Measurements from ENCODE around the gene UBE2O. TPM values are rescaled to one million over a fixed set of nuclear protein-coding genes. Genes with fewer than 3 reads are reported as not detected.

UBE2O gene
- total RNA-seq, 5 donors from 2014 or later (not counting 1 experiment from before 2014, with no cell fraction given), result 33.9 to 57.8 (median 47.5) TPM

DNA sequence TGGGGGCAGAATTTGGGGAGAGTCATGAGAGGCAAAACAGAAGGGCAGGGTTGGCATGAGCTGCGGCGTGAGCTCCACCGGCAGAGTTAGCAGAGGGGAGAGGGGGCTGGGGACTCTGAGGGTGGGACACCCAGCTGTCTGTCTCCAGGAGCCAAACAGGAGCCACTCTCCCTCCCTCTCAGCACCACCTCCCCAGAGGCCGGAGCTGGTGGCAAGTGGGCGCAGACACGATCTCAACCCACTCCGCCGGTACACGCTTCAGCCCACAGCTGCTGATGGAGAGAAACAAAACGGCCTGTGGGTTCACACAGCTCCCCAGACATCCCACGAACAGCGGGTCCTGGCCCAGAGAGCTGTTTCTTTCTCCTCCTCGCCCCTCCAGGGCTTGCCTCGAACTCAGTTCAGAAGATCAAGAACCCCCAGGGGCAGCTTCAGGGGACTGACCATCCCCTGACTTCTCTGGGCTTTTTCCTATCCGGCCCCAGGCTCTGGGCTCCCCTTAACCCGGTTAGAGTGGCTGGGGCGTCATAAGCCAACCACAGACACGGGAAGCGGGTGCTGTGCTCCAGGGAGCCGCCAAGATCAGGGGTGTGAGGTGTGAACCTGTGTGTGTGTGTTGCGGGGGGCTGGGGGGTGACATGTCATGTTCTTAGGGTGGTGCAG lies 40.7 kb upstream of the UBE2O start:
- peak overlapping the region; percentile 66 for H3K27ac ChIP-seq (ENCODE audit: low read length)
- H3K9me3 ChIP-seq, result no peaks in the 10 kb centered on the region
- ATAC-seq (replicated peaks in 1 of 4) (peak; percentile 26 to 56 (median 44)), DNase-seq (peak in 26 of 35 experiments; percentile 24 to 66 (median 38))
- Mint-ChIP-seq H3K4me1 (peaks cover 37 to 80% (median 57%) of the 10 kb centered on the region in 3 donors), H3K36me3 (no peaks in the 10 kb centered on the region), H3K27me3 (no peaks in the 10 kb centered on the region), H3K9me3 (no peaks in the 10 kb centered on the region), H3K4me3 (peak overlapping the region; percentile 63 to 83 (median 83)), H3K27ac (peak overlapping the region; percentile 82 to 91)
- H3K36me3 ChIP-seq (ENCODE audit: control insufficient read depth in 2 of 2, extremely low read depth in 1 of 2, insufficient read depth in 1 of 2, low read length in 1 of 2), result peaks cover 3 to 7% of the 10 kb centered on the region in 2 donors
- ChIA-PET CTCF (interaction anchor here in 1 of 2 donors (0.7 to 0.9 kb wide), 2 partner anchors 64 to 348 kb away, joined by 4 read pairs; no protein-coding TSS in a partner anchor), POLR2A (no interaction called here)
- H3K4me3 ChIP-seq (ENCODE audit: control insufficient read depth in 1 of 2, extremely low read depth in 1 of 2, low read length in 1 of 2), result peak overlapping the region; percentile 10 to 33
- H3K27me3 ChIP-seq (replicated peaks in 1 of 2; ENCODE audit: control insufficient read depth in 2 of 2, extremely low read depth in 1 of 2, insufficient read depth in 2 of 2, low read length in 1 of 2), result no peaks in the 10 kb centered on the region
- peaks cover 11 to 91% of the 10 kb centered on the region in 2 experiments for H3K4me1 ChIP-seq (ENCODE audit: control insufficient read depth in 1 of 2, extremely low read depth in 1 of 2, insufficient read depth in 2 of 2, low read length in 2 of 2)
- 18% methylated on average over 16 of the region's 21 CpGs for WGBS (ENCODE audit: insufficient coverage)

DNA sequence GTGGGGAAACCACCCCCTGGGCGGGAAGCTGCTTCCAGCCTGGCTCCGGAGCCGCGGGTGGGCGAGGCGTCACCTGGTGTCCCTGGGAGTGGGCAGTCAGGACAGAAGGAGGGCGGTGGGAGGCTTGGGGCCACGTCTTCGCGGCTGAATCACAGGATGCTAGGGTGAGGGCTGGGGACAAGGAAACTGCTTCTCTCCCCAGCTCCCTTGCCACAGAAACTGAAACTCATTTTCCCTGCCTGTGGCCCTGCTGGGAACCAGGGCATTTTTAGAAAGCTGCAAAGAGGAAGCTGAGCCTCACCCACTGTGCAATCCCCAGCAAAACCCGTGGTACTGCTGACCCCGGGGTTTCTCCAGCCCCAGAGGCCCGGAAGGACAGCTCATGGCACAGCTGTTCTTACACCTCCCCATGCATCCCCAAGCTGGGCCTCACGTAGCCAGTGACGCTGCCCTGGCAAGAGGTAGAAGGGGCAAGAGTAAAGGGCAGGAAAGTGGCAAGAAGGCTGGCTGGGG lies 40.1 kb upstream of the UBE2O start:
- WGBS (ENCODE audit: insufficient coverage), result 4% methylated on average over 8 of the region's 15 CpGs
- peak overlapping the region; percentile 66 for H3K27ac ChIP-seq (ENCODE audit: low read length)
- peaks cover under 1 to 7% of the 10 kb centered on the region in 2 donors for H3K36me3 ChIP-seq (ENCODE audit: control insufficient read depth in 2 of 2, extremely low read depth in 1 of 2, insufficient read depth in 1 of 2, low read length in 1 of 2)
- ChIA-PET CTCF (interaction anchor here (0.5 to 0.9 kb wide), 4 partner anchors 25 to 414 kb away, joined by 4 to 8 read pairs (median 4); no protein-coding TSS in a partner anchor), POLR2A (interaction anchor here in 1 of 2 donors (0.6 kb wide), 1 partner anchor 457 kb away, joined by 6 read pairs; no protein-coding TSS in a partner anchor)
- Mint-ChIP-seq H3K4me1 (peaks cover 34 to 74% (median 52%) of the 10 kb centered on the region in 3 donors), H3K9me3 (no peaks in the 10 kb centered on the region), H3K36me3 (no peaks in the 10 kb centered on the region), H3K27me3 (no peaks in the 10 kb centered on the region), H3K4me3 (peak overlapping the region; percentile 63 to 83 (median 83)), H3K27ac (peak overlapping the region; percentile 82 to 91)
- DNase-seq (peak in 15 of 35 experiments; percentile 14 to 61 (median 25)), ATAC-seq (replicated peaks in 1 of 4) (peak; percentile 45 to 56 (median 51))
- peaks cover 11 to 85% of the 10 kb centered on the region in 2 experiments for H3K4me1 ChIP-seq (ENCODE audit: control insufficient read depth in 1 of 2, extremely low read depth in 1 of 2, insufficient read depth in 2 of 2, low read length in 2 of 2)
- no peaks in the 10 kb centered on the region for H3K27me3 ChIP-seq (replicated peaks in 1 of 2; ENCODE audit: control insufficient read depth in 2 of 2, extremely low read depth in 1 of 2, insufficient read depth in 2 of 2, low read length in 1 of 2)
- H3K4me3 ChIP-seq (ENCODE audit: control insufficient read depth in 1 of 2, extremely low read depth in 1 of 2, low read length in 1 of 2), result peak overlapping the region; percentile 10 to 33
- no peaks in the 10 kb centered on the region for H3K9me3 ChIP-seq

DNA sequence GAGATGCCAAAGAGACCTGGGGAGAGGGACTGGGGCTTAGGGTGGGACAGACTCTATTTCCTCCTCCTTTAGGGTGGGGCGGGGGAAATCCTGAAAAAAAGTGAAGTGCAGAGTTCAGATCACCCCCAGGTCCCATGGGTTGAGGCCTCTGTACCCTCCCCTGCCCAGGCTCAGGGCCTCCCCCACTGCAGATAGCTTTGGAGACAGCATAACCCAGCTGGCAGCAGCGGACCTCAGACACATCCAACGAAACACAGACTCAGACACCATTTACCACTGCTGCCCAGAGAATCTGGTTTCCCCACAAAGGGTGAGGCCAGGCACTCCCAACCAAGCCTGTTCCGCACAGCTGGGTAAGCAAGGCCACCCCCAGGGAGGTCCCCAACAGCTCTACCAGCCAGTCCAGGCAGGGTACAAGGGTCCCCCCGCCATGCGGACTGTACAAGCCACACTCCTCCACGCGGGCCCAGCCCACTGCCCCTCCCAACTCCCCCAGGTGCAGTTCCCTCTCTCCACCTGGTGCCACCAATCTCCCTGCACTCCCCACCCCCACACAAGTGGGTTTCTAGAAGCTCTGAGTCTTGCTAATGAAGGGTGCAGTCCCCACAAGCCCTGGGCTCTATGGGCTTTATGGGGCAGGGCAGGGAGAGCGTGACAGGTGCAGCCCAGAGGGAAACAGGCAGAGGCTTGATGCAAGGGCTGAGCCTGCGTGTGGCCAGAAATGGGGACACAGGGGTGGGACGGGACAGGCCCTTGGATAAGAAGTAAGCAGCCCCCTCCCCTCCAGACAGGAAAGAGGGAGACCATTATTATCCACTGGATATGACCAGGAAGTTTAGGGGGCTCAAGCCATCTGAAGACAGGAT lies 39.4 kb upstream of the UBE2O start:
- Mint-ChIP-seq H3K9me3 (no peaks in the 10 kb centered on the region), H3K4me1 (peaks cover 34 to 67% (median 47%) of the 10 kb centered on the region in 3 donors), H3K27me3 (no peaks in the 10 kb centered on the region), H3K36me3 (no peaks in the 10 kb centered on the region), H3K4me3 (peak overlapping the region; percentile 63 to 83 (median 83)), H3K27ac (peak overlapping the region; percentile 86 to 91)
- DNase-seq (peak in 1 of 35 experiments; percentile 41), ATAC-seq (replicated peaks in 1 of 4) (peak; percentile 11 to 37 (median 22))
- WGBS (ENCODE audit: insufficient coverage), result 75% methylated on average over 5 of the region's 11 CpGs
- Histone ChIP-seq H3K4me1 (ENCODE audit: control insufficient read depth in 1 of 2, extremely low read depth in 1 of 2, insufficient read depth in 2 of 2, low read length in 2 of 2) (peaks cover 11 to 78% of the 10 kb centered on the region in 2 experiments), H3K36me3 (ENCODE audit: control insufficient read depth in 2 of 2, extremely low read depth in 1 of 2, insufficient read depth in 1 of 2, low read length in 1 of 2) (peaks cover 0 to 10% of the 10 kb centered on the region in 2 donors), H3K27ac (ENCODE audit: low read length) (peak overlapping the region; percentile 66), H3K27me3 (replicated peaks in 1 of 2; ENCODE audit: control insufficient read depth in 2 of 2, extremely low read depth in 1 of 2, insufficient read depth in 2 of 2, low read length in 1 of 2) (no peaks in the 10 kb centered on the region), H3K9me3 (no peaks in the 10 kb centered on the region), H3K4me3 (ENCODE audit: control insufficient read depth in 1 of 2, extremely low read depth in 1 of 2, low read length in 1 of 2) (peak overlapping the region in 1 of 2 donors; percentile 33)
- ChIA-PET POLR2A (interaction anchor here in 1 of 2 donors (0.6 kb wide), 2 partner anchors 12 to 457 kb away, joined by 6 to 7 read pairs; no protein-coding TSS in a partner anchor), CTCF (interaction anchor here (0.5 to 0.8 kb wide), 3 partner anchors 24 to 413 kb away, joined by 4 to 8 read pairs (median 4); no protein-coding TSS in a partner anchor)

DNA sequence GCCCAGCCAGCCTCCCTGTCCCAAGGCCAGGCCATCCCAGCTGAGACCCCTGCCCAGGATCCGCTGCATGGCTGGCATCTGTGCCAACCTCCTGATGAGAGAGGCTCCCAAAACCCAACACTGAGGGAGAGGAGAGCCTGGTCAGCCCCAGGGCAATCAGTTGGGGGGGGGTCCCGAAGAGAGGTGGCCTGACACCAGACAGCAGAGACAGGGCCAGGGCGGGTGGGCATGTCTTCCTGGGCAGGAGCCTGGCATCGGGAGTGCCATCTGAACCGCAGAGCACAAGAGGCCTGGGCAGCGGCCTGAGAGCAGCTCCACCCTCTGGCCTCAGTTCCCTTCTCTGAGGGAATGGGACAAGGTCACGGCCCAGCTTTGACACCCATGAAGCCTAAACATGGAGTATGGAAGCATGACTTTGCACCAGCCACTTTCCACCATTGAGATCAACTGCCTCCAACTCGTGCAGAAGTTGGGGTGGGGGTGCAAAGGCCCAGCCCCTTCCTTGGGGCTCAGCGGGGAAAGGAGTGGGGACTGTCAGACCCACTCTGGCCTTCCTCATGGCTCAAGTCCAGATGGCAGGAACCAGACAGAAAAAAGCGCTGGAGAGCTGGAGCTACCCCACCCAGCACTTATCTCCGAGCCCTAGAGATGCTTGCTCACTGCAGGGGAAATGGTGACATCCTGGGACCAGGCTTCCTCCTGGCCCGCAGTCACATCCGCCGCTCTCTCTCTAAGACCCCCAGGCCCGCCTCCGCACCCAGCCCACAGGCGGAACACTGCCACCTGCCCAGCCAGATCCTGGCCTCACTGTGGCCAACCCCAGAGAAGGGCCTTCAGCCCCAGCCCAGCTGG lies 38.5 kb upstream of the UBE2O start:
- H3K36me3 Mint-ChIP-seq, result no peaks in the 10 kb centered on the region
- peak overlapping the region in 2 of 3 donors; percentile 60 to 83 for H3K4me3 Mint-ChIP-seq
- CTCF ChIA-PET, result interaction anchor here in 1 of 2 donors (0.6 kb wide), 1 partner anchor 14 kb away, joined by 15 read pairs; no protein-coding TSS in a partner anchor
- WGBS (ENCODE audit: insufficient coverage), result 67% methylated on average over 9 of the region's 17 CpGs
- peaks cover 0 to 9% of the 10 kb centered on the region in 2 donors for H3K36me3 ChIP-seq (ENCODE audit: control insufficient read depth in 2 of 2, extremely low read depth in 1 of 2, insufficient read depth in 1 of 2, low read length in 1 of 2)
- no peaks in the 10 kb centered on the region for H3K27me3 ChIP-seq (replicated peaks in 1 of 2; ENCODE audit: control insufficient read depth in 2 of 2, extremely low read depth in 1 of 2, insufficient read depth in 2 of 2, low read length in 1 of 2)
- no peaks in the 10 kb centered on the region for H3K9me3 Mint-ChIP-seq
- H3K4me1 ChIP-seq (ENCODE audit: control insufficient read depth in 1 of 2, extremely low read depth in 1 of 2, insufficient read depth in 2 of 2, low read length in 2 of 2), result peaks cover 11 to 72% of the 10 kb centered on the region in 2 experiments
- H3K27me3 Mint-ChIP-seq, result no peaks in the 10 kb centered on the region
- peak overlapping the region in 1 of 2 donors; percentile 12 for H3K4me3 ChIP-seq (ENCODE audit: control insufficient read depth in 1 of 2, extremely low read depth in 1 of 2, low read length in 1 of 2)
- no peaks in the 10 kb centered on the region for H3K9me3 ChIP-seq
- H3K27ac ChIP-seq (ENCODE audit: low read length), result peak overlapping the region; percentile 66
- peak in 2 of 35 experiments; percentile 17 to 27 for DNase-seq
- H3K4me1 Mint-ChIP-seq, result peaks cover 28 to 60% (median 45%) of the 10 kb centered on the region in 3 donors
- ATAC-seq (replicated peaks in 1 of 4), result peak in 3 of 4 experiments; percentile 35 to 53 (median 39)
- POLR2A ChIA-PET, result no interaction called here
- peak overlapping the region; percentile 86 to 91 for H3K27ac Mint-ChIP-seq

DNA sequence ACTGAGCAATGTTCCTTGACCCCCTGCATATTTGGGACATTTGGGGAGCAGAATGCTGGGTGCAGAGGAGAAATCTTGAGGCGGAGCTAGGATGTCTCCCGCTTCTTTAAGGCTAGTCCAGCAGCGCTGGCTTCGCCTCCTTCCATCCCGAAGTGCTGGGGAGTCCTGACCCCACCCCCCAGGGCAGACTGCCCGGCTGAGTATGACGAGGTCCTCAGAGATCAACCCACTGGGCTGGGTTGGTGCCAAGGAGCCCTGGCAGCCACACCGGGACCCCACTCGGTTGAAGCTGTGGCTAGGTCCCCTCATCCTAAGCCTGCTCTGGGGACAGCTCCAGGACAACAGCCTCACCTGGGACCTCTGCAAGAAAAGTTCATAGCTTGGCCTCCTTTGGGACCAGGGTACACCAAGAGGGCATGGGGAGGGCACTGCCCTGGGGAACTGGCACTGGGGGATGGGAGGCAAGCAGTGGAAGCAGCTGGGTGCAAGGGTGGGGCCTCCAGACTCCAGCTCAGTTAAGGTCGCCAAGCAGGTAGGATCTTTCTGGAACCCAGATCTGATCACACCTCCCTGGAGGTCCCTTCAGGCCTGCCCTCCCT lies 37.3 kb upstream of the UBE2O start:
- no peaks in the 10 kb centered on the region for H3K9me3 Mint-ChIP-seq
- Histone ChIP-seq H3K27me3 (replicated peaks in 1 of 2; ENCODE audit: control insufficient read depth in 2 of 2, extremely low read depth in 1 of 2, insufficient read depth in 2 of 2, low read length in 1 of 2) (no peaks in the 10 kb centered on the region), H3K4me3 (ENCODE audit: control insufficient read depth in 1 of 2, extremely low read depth in 1 of 2, low read length in 1 of 2) (no peak overlapping the region), H3K9me3 (no peaks in the 10 kb centered on the region), H3K36me3 (ENCODE audit: control insufficient read depth in 2 of 2, extremely low read depth in 1 of 2, insufficient read depth in 1 of 2, low read length in 1 of 2) (peaks cover 0 to 9% of the 10 kb centered on the region in 2 donors), H3K27ac (ENCODE audit: low read length) (no peak overlapping the region), H3K4me1 (ENCODE audit: control insufficient read depth in 1 of 2, extremely low read depth in 1 of 2, insufficient read depth in 2 of 2, low read length in 2 of 2) (peaks cover 11 to 65% of the 10 kb centered on the region in 2 experiments)
- H3K4me1 Mint-ChIP-seq, result peaks cover 28 to 55% (median 37%) of the 10 kb centered on the region in 3 donors
- 93% methylated on average over 10 of the region's 10 CpGs for WGBS (ENCODE audit: insufficient coverage)
- H3K27ac Mint-ChIP-seq, result no peak overlapping the region
- H3K4me3 Mint-ChIP-seq, result no peak overlapping the region
- ATAC-seq (replicated peaks in 1 of 4) (no peak), DNase-seq (no peak)
- no peaks in the 10 kb centered on the region for H3K36me3 Mint-ChIP-seq
- no peaks in the 10 kb centered on the region for H3K27me3 Mint-ChIP-seq
- ChIA-PET POLR2A (no interaction called here), CTCF (interaction anchor here in 1 of 2 donors (0.6 kb wide), 1 partner anchor 13 kb away, joined by 3 read pairs; no protein-coding TSS in a partner anchor)

Measured in T-cell (primary cell).